ENCODE measurements around the gene MEIS1. TPM values are rescaled to one million over a fixed set of nuclear protein-coding genes. Genes with fewer than 3 reads are reported as not detected.

MEIS1 gene
- total and polyA plus RNA-seq, 8 donors = 4.8 to 172 (median 38.5) TPM

GRCh38 chr2:66575625-66576310 lies 140.8 kb downstream of the MEIS1 start:
- peak overlapping the region; percentile 55 to 62 (median 56) for H3K4me3 ChIP-seq
- TF ChIP-seq EP300 (IDR thresholded peaks at IDR 0.05) (no peak), CTCF (IDR thresholded peaks at IDR 0.05) (peak in 1 of 7 experiments; percentile 3), POLR2AphosphoS5 (IDR thresholded peaks at IDR 0.05) (peak in 1 of 3 donors; percentile 38)
- peaks cover 0 to 12% (median 9%) of the 10 kb centered on the region in 4 donors for H3K36me3 ChIP-seq
- H3K9me3 ChIP-seq = no peaks in the 10 kb centered on the region
- 1 to 7% (median 2%) methylated on average over 17 to 53 of the region's 53 CpGs for WGBS, 5 donors
- intact Hi-C loops (cut with DNase I; ENCODE audit: low total_unique reads) = loop anchor here (5.0 kb wide), 1 partner anchor 133 kb away; no protein-coding TSS in a partner anchor
- peaks cover 7 to 70% (median 63%) of the 10 kb centered on the region in 3 donors for H3K27me3 ChIP-seq
- peak overlapping the region; percentile 42 to 94 (median 86) for H3K27ac ChIP-seq
- H3K4me1 ChIP-seq = peaks cover 21 to 69% (median 46%) of the 10 kb centered on the region in 4 donors
- peak in 1 of 2 donors; percentile 89 for DNase-seq

GRCh38 chr2:66576311-66576560 lies 141.3 kb downstream of the MEIS1 start:
- Histone ChIP-seq H3K4me3 (peak overlapping the region; percentile 55 to 62 (median 56)), H3K4me1 (peaks cover 21 to 69% (median 49%) of the 10 kb centered on the region in 4 donors), H3K9me3 (no peaks in the 10 kb centered on the region), H3K27ac (peak overlapping the region; percentile 57 to 94 (median 86)), H3K27me3 (peaks cover 7 to 75% (median 67%) of the 10 kb centered on the region in 3 donors), H3K36me3 (peaks cover 0 to 9% (median 5%) of the 10 kb centered on the region in 4 donors)
- DNase-seq = no peak
- WGBS, 5 donors = 0 to 3% (median 1%) methylated on average over 4 to 11 of the region's 11 CpGs
- intact Hi-C loops (cut with DNase I; ENCODE audit: low total_unique reads) = loop anchor here (5.0 kb wide), 1 partner anchor 134 kb away; no protein-coding TSS in a partner anchor
- no peak for TF ChIP-seq POLR2A (IDR thresholded peaks at IDR 0.05)
- TF ChIP-seq POLR2AphosphoS5 (IDR thresholded peaks at IDR 0.05) = no peak
- no peak for TF ChIP-seq EP300 (IDR thresholded peaks at IDR 0.05)
- TF ChIP-seq CTCF (IDR thresholded peaks at IDR 0.05) = no peak

GRCh38 chr2:66576561-66577320 lies 141.8 kb downstream of the MEIS1 start:
- WGBS, 5 donors = 0 to 2% (median 2%) methylated on average over 22 to 37 of the region's 37 CpGs
- no peaks in the 10 kb centered on the region for H3K9me3 ChIP-seq
- H3K36me3 ChIP-seq = peaks cover 0 to 4% (median 1%) of the 10 kb centered on the region in 4 donors
- TF ChIP-seq EP300 (IDR thresholded peaks at IDR 0.05) (no peak), POLR2A (IDR thresholded peaks at IDR 0.05) (no peak), POLR2AphosphoS5 (IDR thresholded peaks at IDR 0.05) (no peak), CTCF (IDR thresholded peaks at IDR 0.05) (no peak)
- intact Hi-C loops (cut with DNase I; ENCODE audit: low total_unique reads) = loop anchor here (5.0 kb wide), 1 partner anchor 134 kb away; no protein-coding TSS in a partner anchor
- peak in 1 of 2 donors; percentile 79 for DNase-seq
- peak overlapping the region; percentile 55 to 62 (median 56) for H3K4me3 ChIP-seq
- peak overlapping the region; percentile 57 to 94 (median 86) for H3K27ac ChIP-seq
- H3K4me1 ChIP-seq = peaks cover 21 to 67% (median 53%) of the 10 kb centered on the region in 4 donors
- peaks cover 7 to 80% (median 72%) of the 10 kb centered on the region in 3 donors for H3K27me3 ChIP-seq

GRCh38 chr2:66577321-66578053 lies 142.6 kb downstream of the MEIS1 start:
- intact Hi-C loops (cut with DNase I; ENCODE audit: low total_unique reads) = loop anchor here (5.0 kb wide), 1 partner anchor 135 kb away; no protein-coding TSS in a partner anchor
- TF ChIP-seq POLR2AphosphoS5 (IDR thresholded peaks at IDR 0.05) (no peak), EP300 (IDR thresholded peaks at IDR 0.05) (no peak), CTCF (IDR thresholded peaks at IDR 0.05) (no peak), POLR2A (IDR thresholded peaks at IDR 0.05) (no peak)
- H3K9me3 ChIP-seq = no peaks in the 10 kb centered on the region
- 4 to 9% (median 6%) methylated on average over 41 to 42 of the region's 42 CpGs for WGBS, 5 donors
- H3K4me1 ChIP-seq = peaks cover 21 to 68% (median 53%) of the 10 kb centered on the region in 4 donors
- peak in 1 of 2 donors; percentile 75 for DNase-seq
- peak overlapping the region; percentile 55 to 62 (median 56) for H3K4me3 ChIP-seq
- no peaks in the 10 kb centered on the region for H3K36me3 ChIP-seq
- H3K27me3 ChIP-seq = peaks cover 7 to 87% (median 79%) of the 10 kb centered on the region in 3 donors
- H3K27ac ChIP-seq = peak overlapping the region in 4 of 5 donors; percentile 84 to 94 (median 86)

Measured in stomach (tissue), 9 donors.